Gastroesophageal sphincter (tissue), 4 donors: ENCODE measurements around the gene TARDBP. TPM values are rescaled to one million over a fixed set of nuclear protein-coding genes. Genes with fewer than 3 reads are reported as not detected.

ENCODE experiments used
- ATAC-seq: fragments of 150-250 bp; one replicate; pipeline ENCODE4 v1.9.1; 2016; ENCODE audit warnings: mild to moderate bottlenecking, moderate library complexity
- H3K27ac ChIP-seq, 4 donors: fragments of 200-600 bp; sonication (generic) in 3 of 4; 1 replicate in 3 of 4; 2 replicates in 1 of 4; pipeline ENCODE4 v1.5.1; 2016 to 2019
- H3K27me3 ChIP-seq: fragments of 200-600 bp; sonication (generic); one replicate; pipeline ENCODE4 v1.5.1; 2019
- H3K36me3 ChIP-seq, 2 donors: fragments of 200-600 bp; sonication (generic); one replicate each; pipeline ENCODE4 v1.5.1; 2019; ENCODE audit warnings: control low read depth in 1 of 2
- H3K4me1 ChIP-seq, 3 donors: fragments of 200-600 bp; sonication (generic); 1 replicate in 2 of 3; 2 replicates in 1 of 3; pipeline ENCODE4 v1.5.1; 2016 to 2019; ENCODE audit warnings: control low read depth in 2 of 3
- H3K4me3 ChIP-seq, 2 donors: fragments of 200-600 bp; sonication (generic); one replicate each; pipeline ENCODE4 v1.5.1; 2019; ENCODE audit warnings: mild to moderate bottlenecking in 1 of 2, moderate library complexity in 1 of 2
- H3K9me3 ChIP-seq, 3 donors: fragments of 200-600 bp; sonication (generic); one replicate each; pipeline ENCODE4 v1.5.1; 2017 to 2019; ENCODE audit warnings: control low read depth in 2 of 3
- EP300 ChIP-seq: sonication (generic); formaldehyde crosslinking; IDR thresholded peaks from one replicate; pipeline ENCODE4 v1.6.1; 2017; ENCODE audit warnings: antibody characterized with exemption, mild to moderate bottlenecking
- POLR2A ChIP-seq, 2 donors: fragments of 450-650 bp; IDR thresholded peaks; one replicate each; pipeline ENCODE4 v1.6.1; 2017; ENCODE audit warnings: antibody characterized with exemption in 2 of 2, mild to moderate bottlenecking in 2 of 2, moderate library complexity in 1 of 2
- POLR2AphosphoS5 ChIP-seq: sonication (generic); formaldehyde crosslinking; IDR thresholded peaks from one replicate; pipeline ENCODE4 v1.6.1; 2017; ENCODE audit warnings: antibody characterized with exemption
- WGBS, 2 donors: methylation state at CpG; one replicate each; pipeline ENCODE4 v1.1.5; 2018; ENCODE audit warnings: low coverage in 1 of 2; 5-methylcytosine and 5-hydroxymethylcytosine counted together
- total RNA-seq, 4 donors: library from RNA; depleted of rRNA; stranded (reverse); fragments of >200 nt; gene quantifications; one replicate each; pipeline ENCODE4 v1.1.0, GENCODE V29; 2016
- TF ChIP-seq, protein P1 (sequence below), 4 experiments: fragments of 200-600 bp in 2 of 4; fragments of 450-650 bp in 2 of 4; sonication (generic) in 1 of 4; IDR thresholded peaks; one replicate each; pipeline ENCODE4 v1.5.1; 2017 to 2019; ENCODE audit warnings: antibody characterized with exemption in 4 of 4, mild to moderate bottlenecking in 2 of 4, moderate library complexity in 2 of 4

The TARDBP gene
- total RNA-seq, 4 donors from 2014 or later, result 60.3 to 170 (median 112) TPM

DNA sequence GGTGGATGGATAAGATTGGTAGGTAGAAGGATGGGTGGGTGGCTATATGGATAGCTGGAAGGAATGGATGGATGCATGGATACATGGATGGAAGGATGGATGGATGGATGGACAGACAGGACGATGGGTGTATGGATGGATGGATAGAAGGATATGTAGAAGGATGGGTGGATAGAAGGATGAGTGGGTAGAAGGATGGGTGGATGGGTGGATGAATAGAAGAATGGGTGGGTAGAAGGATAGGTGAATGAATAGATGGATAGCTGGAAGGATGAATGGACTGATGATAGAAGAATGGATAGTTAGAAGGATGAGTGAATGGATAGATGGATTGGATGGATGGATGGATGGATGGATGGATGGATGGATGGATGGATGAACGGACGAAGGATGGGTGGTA is 29.6 kb downstream of the TARDBP start:
- TF ChIP-seq, protein P1, sequence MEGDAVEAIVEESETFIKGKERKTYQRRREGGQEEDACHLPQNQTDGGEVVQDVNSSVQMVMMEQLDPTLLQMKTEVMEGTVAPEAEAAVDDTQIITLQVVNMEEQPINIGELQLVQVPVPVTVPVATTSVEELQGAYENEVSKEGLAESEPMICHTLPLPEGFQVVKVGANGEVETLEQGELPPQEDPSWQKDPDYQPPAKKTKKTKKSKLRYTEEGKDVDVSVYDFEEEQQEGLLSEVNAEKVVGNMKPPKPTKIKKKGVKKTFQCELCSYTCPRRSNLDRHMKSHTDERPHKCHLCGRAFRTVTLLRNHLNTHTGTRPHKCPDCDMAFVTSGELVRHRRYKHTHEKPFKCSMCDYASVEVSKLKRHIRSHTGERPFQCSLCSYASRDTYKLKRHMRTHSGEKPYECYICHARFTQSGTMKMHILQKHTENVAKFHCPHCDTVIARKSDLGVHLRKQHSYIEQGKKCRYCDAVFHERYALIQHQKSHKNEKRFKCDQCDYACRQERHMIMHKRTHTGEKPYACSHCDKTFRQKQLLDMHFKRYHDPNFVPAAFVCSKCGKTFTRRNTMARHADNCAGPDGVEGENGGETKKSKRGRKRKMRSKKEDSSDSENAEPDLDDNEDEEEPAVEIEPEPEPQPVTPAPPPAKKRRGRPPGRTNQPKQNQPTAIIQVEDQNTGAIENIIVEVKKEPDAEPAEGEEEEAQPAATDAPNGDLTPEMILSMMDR (IDR thresholded peaks at IDR 0.05), result no peak
- TF ChIP-seq POLR2A (IDR thresholded peaks at IDR 0.05) (no peak), EP300 (no peak)
- no peak for ATAC-seq
- Histone ChIP-seq H3K4me1 (peaks cover 0 to 13% (median 6%) of the 10 kb centered on the region in 3 donors), H3K36me3 (no peaks in the 10 kb centered on the region), H3K4me3 (no peak overlapping the region), H3K9me3 (no peaks in the 10 kb centered on the region), H3K27me3 (no peaks in the 10 kb centered on the region), H3K27ac (no peak overlapping the region)
- WGBS, 2 donors, result 77 to 93% methylated on average over 3 of the region's 3 CpGs

- no peak for TF ChIP-seq EP300
- TF ChIP-seq, protein P1 (IDR thresholded peaks at IDR 0.05), result no peak
- no peak for TF ChIP-seq POLR2AphosphoS5
- TF ChIP-seq POLR2A (IDR thresholded peaks at IDR 0.05), result no peak
- ATAC-seq, result no peak
- peaks cover 0 to 3% (median 1%) of the 10 kb centered on the region in 3 donors for H3K4me1 ChIP-seq
Observed at GRCh38 chr1:11042995-11043874, 30.8 kb downstream of the TARDBP start.

GRCh38 chr1:11044086-11044848 is 31.8 kb downstream of the TARDBP start:
- TF ChIP-seq, protein P1 (IDR thresholded peaks at IDR 0.05), result no peak
- TF ChIP-seq POLR2A (IDR thresholded peaks at IDR 0.05), result no peak
- ATAC-seq, result no peak
- H3K27ac ChIP-seq, result no peak overlapping the region
- H3K27me3 ChIP-seq, result peaks cover 6% of the 10 kb centered on the region
- no peaks in the 10 kb centered on the region for H3K4me1 ChIP-seq
- H3K9me3 ChIP-seq, result no peaks in the 10 kb centered on the region
- H3K36me3 ChIP-seq, result no peaks in the 10 kb centered on the region
- H3K4me3 ChIP-seq, result no peak overlapping the region
- WGBS, 2 donors, result 49% methylated on average over 2 of the region's 16 CpGs; no CpG with 5 or more reads in 1 of the 2 donors

More at GRCh38 chr1:11042995-11043874, 30.8 kb downstream of the TARDBP start:
- H3K4me3 ChIP-seq, result no peak overlapping the region
- 47 to 100% methylated on average over 1 to 3 of the region's 19 CpGs for WGBS, 2 donors
- no peaks in the 10 kb centered on the region for H3K9me3 ChIP-seq
- H3K27me3 ChIP-seq, result peaks cover 3% of the 10 kb centered on the region
- no peak overlapping the region for H3K27ac ChIP-seq
- H3K36me3 ChIP-seq, result no peaks in the 10 kb centered on the region

DNA sequence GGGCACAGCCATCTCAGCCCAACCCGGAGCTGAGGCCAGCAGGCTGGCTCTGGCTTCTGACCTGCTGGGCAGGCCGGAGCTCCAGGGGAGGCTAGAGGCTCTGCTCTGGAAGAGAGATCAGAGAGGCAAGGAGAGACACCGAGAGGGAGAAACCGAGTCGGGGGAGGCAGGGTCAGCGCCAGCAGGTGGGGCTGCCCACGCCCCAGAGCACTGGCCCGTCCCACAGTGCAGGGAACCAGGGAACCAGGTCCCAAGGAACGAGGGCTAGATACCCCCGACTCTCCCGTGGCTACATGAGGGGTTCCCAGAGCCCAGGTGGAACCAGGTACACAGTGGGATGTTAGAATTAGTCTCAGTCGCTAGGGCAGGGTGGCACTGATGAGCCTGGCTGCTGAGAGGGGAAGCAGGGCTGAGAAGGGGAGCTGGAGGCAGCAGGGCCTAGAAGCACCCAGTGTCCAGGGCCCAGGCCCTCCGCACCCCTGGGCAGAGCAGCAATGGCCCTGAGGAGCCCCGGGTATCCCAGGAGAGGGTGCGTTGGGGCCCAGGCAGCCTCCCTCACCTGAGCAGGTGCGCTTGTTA is 32.5 kb downstream of the TARDBP start:
- ATAC-seq, result no peak

More for the DNA sequence above, 32.5 kb downstream of the TARDBP start:
- WGBS, 2 donors, result 100% methylated on average over 1 of the region's 16 CpGs; no CpG with 5 or more reads in 1 of the 2 donors
- H3K27ac ChIP-seq, result no peak overlapping the region
- peaks cover 6% of the 10 kb centered on the region for H3K27me3 ChIP-seq
- H3K36me3 ChIP-seq, result no peaks in the 10 kb centered on the region
- no peaks in the 10 kb centered on the region for H3K9me3 ChIP-seq
- no peak overlapping the region for H3K4me3 ChIP-seq
- no peak for TF ChIP-seq POLR2AphosphoS5
- TF ChIP-seq POLR2A (IDR thresholded peaks at IDR 0.05), result no peak
- no peak for TF ChIP-seq EP300
- H3K4me1 ChIP-seq, result no peaks in the 10 kb centered on the region
